NCI-H2107 (cell line): ENCODE measurements around the gene PSG6.
"Not testable (repeated sequence)": the region's sequence is repeated elsewhere in the genome, so short reads cannot be mapped to it uniquely, and the experiment has no call there.

ENCODE experiments used
- DNase-seq: peaks from one replicate; lab custom pipeline; 2025; lab: John Stamatoyannopoulos, UW

PSG6 gene

DNA sequence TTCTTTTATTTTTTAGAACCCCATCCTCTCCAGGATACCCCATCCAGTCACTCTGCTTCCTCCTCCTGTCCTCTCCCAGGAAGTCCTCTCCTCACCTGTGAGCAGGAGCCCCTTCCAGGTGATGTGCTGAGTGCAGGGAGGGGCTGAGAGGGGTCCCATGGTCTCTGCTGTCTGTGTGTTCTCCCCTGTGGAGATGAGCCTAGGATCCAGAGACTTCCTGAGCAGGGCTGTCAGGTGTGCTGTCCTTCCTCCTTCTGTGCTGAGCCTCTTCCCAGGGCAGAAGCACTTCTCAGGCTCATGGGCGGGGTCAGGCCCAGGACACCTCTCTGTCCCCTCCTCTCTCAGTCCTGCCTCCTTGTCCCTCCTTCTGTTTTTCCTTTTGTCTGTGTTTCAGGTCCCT is at the start of gene PSG6:
PSG6 (minus strand) TSS at position 261 of the 400 bp plus-strand sequence; CDS start at position 159, 102 bp downstream.
- DNase-seq: not testable (repeated sequence)

DNA sequence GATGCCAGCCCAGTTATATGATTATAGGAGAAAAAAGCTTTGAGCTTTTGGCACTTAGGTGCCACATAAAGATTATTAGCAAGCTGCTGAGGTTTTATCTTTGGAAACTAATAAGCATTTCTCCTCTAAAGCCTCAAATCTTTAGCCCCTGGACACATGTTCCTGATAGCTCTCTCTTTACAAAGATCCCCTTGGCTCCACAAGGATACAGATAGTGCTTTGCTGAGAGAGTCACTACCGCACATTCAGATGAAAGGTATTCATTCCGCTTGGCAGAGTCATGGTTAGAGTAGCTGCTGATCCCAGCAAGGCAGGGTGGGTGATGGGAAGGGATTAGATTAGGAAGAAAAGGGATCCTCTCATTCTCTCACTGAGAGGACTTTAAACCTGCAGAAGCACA is 47.5 kb upstream of the PSG6 start:
- no peak for DNase-seq

DNA sequence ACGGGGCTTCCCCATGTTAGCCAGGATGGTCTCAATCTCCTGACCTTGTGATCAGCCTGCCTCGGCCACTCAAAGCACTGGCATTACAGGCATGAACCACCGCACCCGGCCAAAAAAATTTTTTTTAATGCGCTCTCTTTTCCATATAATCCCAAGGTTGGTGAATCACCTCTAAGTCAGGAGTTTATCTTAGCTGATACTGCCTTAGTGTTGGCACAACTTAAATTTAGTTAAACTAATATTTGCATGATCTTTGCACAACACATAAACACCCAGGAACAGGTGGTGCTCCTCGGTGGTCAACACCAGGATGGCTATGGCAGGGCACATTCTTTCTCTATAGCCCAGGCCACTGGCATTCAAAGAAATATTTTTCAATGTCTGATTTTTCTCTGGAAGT is 43.4 kb upstream of the PSG6 start:
- DNase-seq: no peak

DNA sequence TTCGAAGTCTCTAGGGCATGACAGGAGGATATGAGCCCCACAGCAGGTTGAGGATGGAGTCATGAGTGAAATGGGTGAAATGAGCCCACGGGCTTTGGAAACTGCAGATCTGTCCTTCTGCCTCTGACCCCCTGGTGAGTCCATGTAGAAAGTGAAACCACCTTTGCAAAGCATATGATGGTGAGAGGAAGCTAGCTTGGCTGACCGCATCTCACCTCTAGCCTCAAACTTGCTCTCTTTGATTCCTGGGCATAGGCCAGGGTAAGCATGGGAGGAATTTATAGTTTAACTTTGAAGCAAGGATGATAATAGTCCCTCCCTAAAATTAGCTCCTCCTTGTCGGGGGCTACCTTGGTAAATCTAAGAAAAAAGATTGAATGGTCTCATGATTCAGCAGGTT is 34.4 kb upstream of the PSG6 start:
- not testable (repeated sequence) for DNase-seq

DNA sequence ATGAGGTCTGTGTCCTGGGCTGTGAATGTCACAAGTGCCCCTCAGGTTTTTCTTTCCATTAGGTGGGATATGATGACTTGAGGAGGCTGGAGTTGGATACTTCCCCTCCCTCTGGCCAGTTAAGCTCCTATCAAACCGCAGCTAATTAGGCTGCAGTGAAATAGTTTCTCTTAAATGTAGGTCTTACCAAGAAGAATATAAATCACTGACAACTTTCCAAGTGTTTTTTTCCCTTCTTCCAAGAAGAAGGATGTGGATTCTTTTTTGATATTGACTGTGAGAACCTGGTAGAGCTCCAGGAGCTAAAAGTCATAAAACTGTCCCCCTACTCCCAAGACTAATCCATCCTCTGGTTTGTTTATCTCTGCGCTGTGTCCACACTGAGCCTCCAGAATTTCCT is 33.8 kb upstream of the PSG6 start:
- DNase-seq: not testable (repeated sequence)

DNA sequence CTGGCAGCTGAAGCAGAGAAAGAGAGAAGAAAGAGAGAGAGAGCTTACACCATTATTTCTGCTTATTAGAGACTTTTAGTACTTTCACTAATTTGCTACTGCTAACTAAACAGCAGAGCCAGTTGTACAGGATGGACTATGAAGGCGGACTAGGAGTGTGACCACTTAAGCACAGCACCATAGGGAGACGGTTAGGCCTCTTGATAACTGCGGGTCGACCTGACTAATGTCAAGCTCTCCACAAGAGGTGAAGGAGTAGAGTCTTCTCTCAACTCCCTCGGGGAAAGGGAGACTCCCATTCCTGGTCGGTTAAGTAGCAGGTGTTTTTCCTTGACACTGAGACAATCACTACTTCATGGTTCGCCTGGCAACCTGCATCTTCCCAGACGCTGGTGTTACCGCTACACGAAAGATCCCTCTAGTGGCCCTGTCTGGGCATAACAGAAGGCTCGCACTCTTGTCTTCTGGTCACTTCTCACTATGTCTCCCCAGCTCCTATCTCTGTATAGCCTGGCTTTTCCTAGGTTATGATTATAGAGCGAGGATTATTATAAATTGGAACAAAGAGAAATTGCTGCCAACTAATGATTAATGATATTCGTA is 24.6 kb upstream of the PSG6 start:
- no peak for DNase-seq

DNA sequence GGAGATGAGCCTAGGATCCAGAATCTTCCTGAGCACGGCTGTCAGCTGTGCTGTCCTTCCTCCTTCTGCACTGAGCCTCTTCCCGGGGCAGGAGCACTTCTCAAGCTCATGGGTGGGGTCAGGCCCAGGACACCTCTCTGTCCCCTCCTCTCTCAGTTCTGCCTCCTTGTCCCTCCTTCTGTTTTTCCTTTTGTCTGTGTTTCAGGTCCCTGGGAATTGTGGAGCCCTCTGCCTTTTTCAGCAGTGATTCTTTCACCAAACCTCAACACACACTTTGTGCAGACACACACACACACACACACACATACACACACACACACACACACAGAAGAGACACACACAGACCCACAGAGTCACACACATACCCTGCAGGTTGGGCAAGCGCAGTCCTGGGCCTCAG is 19.4 kb upstream of the PSG6 start, which contains the start of gene PSG7:
PSG7 (minus strand) TSS at position 101 of the 400 bp plus-strand sequence. CDS start 131 bp downstream, outside the sequence.
- not testable (repeated sequence) for DNase-seq

DNA sequence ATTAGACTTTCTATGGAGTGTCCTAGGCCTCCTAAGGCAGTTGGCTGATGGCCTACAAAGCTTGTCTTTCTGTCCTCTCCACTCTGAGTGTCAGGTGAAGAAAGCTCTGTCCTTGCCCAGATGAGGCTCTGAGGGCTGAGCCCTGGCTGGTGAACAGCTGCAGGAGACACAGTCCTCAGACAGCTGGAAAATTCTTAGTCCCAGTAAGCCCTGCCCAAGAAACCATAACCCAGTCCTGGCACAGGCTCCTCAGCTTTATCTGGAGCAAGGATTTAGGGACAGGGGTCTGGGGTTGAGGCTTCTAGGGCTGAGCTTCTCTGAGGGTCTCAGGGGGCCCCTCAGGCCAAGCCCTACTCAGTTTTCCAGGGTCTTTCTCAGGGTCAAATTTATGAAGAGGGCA is 17.0 kb upstream of the PSG6 start:
- not testable (repeated sequence) for DNase-seq

DNA sequence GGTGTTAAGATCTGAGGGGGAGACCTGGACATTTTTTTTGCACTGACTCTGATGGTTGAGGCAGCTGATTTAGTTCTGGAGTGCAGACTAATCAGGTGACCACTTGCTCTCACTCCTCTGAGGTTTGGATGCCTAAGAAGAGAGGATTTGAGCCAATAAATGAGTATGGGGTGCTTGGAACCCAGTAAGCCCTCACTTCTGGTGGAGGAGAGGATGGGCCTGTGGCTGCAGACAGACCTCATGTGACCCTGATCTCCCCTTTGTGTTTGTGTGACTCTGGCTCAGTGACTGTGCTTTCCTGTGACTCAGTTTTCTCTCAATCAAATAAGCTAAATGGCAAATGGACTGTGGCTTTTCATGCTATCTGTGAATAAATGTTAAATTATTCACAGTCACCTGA is 16.5 kb upstream of the PSG6 start:
- not testable (repeated sequence) for DNase-seq

DNA sequence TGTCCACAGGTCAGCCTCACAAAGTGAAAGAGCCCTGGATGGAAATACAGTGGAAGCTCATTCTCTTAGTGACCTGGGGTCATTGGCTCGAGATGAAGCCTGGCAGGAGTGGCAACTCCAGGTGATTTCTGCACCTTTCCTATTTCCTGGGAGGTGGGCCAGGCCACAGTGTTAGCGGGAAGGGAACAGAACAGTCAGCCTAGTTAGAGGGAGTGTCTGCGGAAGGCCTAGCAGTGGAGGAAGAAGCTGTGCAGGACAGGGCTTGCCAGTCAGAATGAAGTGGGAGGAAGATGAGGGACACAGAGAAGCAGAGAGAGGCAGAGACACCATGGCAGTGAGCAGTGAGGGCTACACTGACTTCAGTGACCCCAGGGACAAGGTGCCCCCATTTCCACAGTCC is 15.7 kb upstream of the PSG6 start:
- not testable (repeated sequence) for DNase-seq

DNA sequence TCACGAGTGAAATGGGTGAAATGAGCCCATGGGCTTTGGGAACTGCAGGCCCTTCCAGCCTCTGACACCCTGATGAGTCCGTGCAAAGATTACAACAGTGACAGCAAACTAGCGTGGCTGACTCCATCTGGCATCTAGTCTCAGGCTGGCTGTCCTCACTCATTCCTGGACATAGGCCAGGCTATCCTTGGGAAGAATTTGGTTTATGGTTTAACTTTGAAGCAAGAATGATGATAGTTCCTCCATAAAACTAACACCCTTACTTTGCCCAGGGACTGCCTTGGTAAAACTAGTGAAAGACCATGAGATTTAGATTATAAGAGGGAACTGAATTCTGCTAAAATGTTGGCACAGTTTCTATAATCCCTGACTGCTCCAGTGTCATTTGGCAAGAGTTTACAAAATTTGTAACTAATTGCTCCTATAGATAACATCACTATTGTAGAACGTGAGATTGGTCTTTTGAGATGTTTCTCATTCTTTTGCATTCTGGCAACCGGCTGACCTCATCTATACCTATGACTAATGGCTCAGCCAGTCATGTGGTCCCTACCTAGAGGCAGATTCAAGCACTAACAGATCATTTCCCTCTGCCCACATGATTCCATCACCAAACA is 14.9 kb upstream of the PSG6 start:
- DNase-seq: not testable (repeated sequence)

DNA sequence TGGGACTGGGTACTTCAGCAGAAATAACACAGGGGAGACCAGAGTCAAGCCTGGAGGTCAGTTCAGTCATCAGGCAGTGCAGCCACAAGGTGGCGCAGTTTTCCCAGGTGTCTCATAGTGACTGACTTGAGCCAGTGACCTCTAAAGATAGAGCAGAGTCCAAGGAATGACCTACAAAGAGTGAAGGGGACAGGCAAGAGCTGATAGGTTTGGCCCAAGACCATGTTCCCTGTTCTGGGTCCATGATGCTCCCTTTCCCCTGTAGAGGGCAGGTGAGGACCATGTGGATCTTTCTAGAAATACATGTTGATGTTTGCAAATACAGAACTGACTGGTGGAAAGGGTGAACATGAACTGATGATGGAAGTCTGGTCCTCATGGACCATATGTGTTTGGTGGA is 12.5 kb upstream of the PSG6 start:
- DNase-seq: not testable (repeated sequence)

DNA sequence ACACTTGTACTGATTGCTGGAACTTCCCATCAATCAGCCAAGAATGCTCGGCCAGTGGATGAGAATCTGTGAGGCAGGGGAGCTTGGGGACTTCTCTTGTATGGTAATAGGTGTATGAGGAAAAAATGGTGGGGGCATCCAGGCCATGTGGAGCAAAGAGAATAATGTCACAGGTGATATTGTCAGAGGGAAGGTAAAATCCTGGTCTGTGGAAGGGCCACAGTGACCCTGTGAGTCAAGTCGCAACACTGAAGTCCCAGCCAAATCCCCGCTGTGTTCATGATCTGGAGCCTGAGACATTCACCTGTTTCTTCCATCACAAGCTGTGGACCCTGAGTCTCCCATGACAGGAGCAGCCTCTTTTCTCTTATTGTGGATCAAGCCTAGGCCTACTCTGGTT is 11.2 kb upstream of the PSG6 start:
- no peak for DNase-seq

DNA sequence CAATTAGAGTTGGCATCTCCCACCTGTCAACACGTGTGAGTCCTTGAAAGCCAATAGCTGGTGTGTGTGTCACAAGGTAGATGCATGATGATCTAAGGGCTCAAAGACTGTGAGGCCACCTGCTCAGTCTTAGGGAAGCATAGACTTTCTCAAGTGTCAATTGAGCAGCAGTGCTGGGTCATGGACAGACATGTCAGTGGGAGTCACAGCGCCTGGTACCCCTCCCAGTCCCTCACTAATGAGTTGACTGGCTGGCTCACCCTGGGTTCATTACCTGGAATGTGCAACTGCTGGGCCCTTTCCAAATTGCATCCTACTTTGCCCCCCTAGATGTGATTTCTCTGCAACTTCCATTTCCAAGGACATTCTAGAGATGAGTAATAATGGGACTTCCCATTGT is 9.1 kb upstream of the PSG6 start:
- DNase-seq: no peak

DNA sequence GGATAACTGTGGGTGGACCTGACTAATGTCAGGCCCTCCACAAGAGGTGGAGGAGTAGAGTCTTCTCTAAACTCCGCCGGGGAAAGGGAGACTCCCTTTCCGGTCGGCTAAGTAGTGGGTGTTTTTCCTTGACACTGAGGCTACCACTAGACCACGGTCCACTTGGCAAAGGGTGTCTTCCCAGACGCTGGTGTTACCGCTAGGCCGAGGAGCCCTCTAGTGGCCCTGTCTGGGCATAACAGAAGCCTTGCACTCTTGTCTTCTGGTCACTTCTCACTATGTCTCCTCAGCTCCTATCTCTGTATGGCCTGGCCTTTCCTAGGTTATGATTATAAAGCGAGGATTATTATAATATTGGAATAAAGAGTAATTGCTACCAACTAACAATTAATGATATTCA is 5.4 kb upstream of the PSG6 start:
- not testable (repeated sequence) for DNase-seq

DNA sequence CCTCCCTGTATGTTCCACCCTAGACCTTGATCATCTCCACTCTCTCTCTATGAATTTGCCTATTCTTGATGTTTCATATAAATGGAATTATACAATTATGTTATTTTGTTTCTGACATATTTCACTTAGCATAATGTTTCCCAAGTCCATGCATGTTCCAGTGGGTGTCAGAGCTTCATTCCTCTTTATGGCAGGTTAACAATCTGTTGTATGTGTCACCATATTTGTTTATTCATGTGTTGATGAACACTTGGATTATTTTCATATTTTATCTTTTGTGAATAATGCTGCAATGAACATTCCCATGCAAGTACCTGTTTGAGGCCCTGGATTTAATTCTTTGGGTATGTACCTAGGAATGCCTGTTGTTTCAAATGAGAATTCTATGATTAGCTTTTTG is 3.3 kb upstream of the PSG6 start:
- DNase-seq: not testable (repeated sequence)

DNA sequence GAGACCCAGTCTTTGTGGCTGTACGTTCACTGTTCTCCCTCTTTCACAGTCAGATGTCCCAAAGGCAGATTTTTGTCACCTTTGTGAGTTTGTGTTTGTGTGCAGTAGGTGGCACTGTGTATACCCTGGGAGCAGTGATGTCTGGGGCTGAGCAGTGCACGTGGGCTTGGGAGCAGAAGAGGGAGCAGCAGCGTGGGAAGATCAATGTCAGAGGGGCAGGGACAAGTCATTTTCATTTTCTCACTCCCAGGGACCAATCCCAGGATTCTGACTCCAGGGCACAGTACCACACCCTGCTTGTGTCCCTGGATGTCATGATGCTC is 2.0 kb upstream of the PSG6 start:
- DNase-seq: no peak

DNA sequence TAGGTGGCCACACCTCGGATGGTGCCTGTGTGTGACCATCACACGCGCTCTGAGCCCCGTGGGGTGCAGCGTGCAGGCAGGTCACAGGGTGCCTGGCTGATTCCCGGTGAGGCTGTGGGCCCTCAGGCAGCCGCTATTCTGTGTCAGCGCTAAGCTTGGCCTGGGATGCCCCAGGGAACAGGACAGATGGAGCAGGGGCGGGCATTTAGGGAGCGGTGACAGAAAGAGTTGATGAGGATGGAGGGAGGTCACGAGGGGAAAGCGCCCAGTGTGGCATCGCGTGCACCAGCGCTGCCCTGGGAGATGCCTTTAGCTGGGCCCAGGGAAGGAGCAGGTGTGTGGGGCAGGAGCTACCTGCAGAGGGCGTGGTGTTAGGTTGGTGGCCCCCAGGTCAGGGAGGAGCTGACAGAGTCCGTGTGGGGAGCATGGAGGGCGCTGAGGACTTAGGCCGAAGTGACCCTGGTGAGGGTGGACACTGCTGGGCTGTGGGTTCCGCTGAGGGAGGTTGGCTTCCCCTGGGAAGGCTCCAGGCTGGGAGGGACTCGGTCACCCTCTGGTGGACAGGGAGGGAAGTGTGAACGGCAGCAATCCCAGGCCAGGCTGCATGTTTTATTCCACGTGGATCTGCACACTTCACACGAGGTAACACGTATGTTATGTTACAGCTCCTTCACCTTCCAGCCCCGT is 1.5 kb upstream of the PSG6 start:
- DNase-seq: not testable (repeated sequence)

DNA sequence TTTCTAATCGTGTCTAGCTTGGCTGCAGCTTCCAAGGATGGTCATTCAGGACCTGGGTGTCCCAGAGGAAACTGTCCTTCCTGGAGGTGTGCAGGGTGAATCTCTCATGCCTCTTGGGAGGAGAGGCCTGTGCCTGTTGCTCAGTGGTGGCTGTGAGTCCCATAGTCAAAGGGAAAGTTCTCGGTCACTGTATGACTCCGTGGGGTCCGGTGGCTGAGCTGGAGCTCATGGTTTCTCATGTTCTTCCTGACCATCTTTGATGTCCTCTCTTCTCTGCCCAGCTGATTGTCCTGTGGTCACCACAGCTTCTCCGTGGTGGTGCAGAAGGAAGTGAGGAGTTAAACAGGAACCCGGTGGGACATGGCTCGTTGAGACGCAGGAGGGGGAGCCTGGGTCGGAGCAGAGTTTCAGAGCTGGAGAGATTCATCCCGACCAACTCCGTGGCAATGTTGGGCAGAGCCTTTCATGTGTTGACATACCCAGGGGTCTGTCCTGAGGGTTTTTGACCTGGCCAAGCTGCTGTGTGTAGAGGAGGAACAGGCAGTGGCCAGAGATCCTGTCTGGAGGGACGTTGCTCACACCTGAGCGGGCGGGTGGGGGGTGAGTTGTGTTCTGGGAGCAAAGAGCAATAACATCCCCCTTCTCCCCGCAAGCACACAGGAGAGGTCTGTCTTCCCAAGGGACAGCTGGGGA is 829 bp upstream of the PSG6 start:
- not testable (repeated sequence) for DNase-seq

DNA sequence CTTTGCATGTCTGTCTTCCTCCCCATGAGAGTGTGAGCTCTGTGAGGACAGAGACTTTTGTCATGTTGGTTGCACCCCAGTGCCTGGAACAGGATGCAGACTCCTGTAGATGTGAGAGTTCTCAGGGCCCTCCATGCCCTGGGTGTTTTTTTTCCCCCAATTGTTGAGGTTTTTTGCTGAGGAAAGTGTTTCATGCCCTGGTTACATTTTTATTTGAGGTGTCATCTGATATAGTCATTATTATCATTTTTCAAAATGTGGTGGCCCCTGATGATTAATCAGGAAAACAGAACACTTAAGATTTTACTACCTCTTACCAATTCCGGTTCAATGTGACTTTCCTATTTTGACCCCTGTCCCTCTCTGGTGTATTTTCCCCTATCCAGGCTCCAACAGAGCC is 763 bp downstream of the PSG6 start:
- DNase-seq: not testable (repeated sequence)

DNA sequence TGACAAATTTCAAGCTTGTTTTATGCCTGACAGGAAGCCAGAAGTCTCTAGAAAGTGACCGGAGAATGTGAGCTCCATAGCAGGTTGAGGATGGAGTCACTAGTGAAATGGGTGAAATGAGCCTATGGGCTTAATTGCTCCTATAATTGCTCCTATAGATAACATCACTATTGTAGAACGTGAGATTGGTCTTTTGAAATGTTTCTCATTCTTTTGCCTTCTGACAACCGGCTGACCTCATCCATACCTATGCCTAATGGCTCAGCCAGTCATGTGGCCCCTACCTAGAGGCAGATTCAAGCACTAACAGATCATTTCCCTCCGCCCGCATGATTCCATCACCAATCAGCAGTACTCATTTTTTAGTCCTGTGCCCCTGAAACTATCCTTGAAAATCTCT is 4.2 kb downstream of the PSG6 start:
- DNase-seq: not testable (repeated sequence)

DNA sequence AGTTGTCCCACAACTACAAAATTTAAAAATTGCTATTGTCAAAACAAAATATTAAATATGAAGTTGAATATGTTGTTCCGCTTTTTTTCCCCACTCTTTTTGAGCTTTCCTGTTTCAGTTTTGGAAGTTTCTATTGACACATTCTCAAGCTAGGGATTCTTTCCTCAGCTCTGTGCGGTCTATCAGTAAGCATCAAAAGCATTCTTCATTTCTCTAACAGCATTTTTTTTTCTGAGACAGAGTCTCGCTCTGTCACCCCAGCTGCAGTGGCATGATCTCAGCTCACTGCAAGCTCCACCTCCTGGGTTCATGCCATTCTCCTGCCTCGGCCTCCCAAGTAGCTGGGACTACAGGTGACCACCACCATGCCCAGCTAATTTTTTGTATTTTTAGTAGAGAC is 4.8 kb downstream of the PSG6 start:
- DNase-seq: not testable (repeated sequence)

DNA sequence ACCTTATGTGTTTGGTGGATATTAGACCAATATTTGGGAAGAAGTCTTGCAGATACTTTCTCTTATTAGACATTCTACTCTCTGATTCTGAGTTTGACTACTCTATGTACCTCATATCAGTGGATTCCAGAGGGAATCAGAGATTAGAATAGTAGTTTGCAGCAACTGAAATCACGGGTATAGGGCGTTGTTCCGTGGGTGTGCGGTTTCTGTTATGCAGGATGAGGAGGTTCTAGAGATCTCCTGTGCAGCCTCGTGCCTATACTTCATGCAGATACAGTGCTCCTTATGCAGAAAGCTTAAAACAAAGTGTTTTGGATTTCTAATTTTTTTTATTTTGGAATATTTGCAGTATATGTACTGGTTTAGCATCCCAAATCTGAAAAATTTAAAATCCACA is 6.0 kb downstream of the PSG6 start:
- DNase-seq: not testable (repeated sequence)
